ENCODE data around the gene DGKB.
"Not testable (repeated sequence)": the region's sequence is repeated elsewhere in the genome, so short reads cannot be mapped to it uniquely, and the experiment has no call there.

The DGKB gene

GRCh38 chr7:14288701-14289100 lies 613.9 kb downstream of the DGKB start:
- no peaks in the 10 kb centered on the region for H3K9me3 ChIP-seq
- no peak for DNase-seq

GRCh38 chr7:14287398-14287797 lies 615.2 kb downstream of the DGKB start:
- Histone ChIP-seq H3K4me3 (ENCODE audit: low read depth, low read length) (no peak overlapping the region), H3K9me3 (no peaks in the 10 kb centered on the region), H3K36me3 (no peaks in the 10 kb centered on the region), H3K27me3 (no peaks in the 10 kb centered on the region), H3K4me1 (peaks cover 5% of the 10 kb centered on the region; the same call in 1 of the 2 replicates)
- TF ChIP-seq CTCF (IDR thresholded peaks at IDR 0.05; ENCODE audit: low read depth, low read length) = no peak
- no peak for DNase-seq

More at GRCh38 chr7:14288701-14289100, 613.9 kb downstream of the DGKB start:
- Histone ChIP-seq H3K4me3 (ENCODE audit: low read depth, low read length) (no peak overlapping the region), H3K27me3 (no peaks in the 10 kb centered on the region), H3K36me3 (no peaks in the 10 kb centered on the region), H3K4me1 (peaks cover 5% of the 10 kb centered on the region; the same call in 1 of the 2 replicates)
- no peak for TF ChIP-seq CTCF (IDR thresholded peaks at IDR 0.05; ENCODE audit: low read depth, low read length)

DNA sequence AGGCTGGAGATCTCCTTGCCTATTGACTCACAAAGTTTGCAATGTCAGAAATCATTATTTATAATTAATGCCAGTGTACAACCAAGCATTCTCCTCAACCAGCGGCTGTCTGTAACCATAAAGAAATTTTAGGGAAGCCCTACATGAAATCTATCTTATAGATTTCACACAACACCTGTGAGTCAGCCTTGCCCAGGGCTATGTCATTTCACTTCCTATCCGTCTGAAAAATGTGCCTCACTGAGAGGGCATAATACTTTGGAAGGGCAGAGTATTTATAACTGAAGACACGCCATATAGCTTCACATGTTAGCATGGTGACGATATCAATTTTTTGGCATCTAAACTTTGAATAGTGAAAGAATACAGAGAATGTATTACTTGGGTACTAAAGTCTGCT lies 616.5 kb downstream of the DGKB start:
- Histone ChIP-seq H3K36me3 (no peaks in the 10 kb centered on the region), H3K9me3 (no peaks in the 10 kb centered on the region), H3K4me1 (peaks cover 5% of the 10 kb centered on the region; the same call in 1 of the 2 replicates), H3K4me3 (ENCODE audit: low read depth, low read length) (no peak overlapping the region), H3K27me3 (no peaks in the 10 kb centered on the region)
- DNase-seq = no peak
- no peak for TF ChIP-seq CTCF (IDR thresholded peaks at IDR 0.05; ENCODE audit: low read depth, low read length)

DNA sequence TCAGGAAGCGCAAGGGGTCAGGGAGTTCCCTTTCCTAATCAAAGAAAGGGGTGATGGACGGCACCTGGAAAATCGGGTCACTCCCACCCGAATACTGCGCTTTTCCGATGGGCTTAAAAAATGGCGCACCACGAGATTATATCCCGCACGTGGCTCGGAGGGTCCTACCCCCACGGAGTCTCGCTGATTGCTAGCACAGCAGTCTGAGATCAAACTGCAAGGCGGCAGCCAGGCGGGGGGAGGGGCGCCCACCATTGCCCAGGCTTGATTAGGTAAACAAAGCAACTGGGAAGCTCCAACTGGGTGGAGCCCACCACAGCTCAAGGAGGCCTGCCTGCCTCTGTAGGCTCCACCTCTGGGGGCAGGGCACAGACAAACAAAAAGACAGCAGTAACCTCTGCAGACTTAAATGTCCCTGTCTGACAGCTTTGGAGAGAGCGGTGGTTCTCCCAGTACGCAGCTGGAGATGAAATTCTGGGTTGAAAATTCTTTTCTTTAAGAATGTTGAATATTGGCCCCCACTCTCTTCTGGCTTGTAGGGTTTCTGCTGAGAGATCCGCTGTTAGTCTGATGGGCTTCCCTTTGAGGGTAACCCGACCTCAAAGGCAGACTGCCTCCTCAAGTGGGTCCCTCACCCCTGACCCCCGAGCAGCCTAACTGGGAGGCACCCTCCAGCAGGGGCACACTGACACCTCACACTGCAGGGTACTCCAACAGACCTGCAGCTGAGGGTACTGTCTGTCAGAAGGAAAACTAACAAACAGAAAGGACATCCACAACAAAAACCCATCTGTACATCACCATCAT lies 623.3 kb downstream of the DGKB start:
- not testable (repeated sequence) for H3K4me3 ChIP-seq (ENCODE audit: low read depth, low read length)

GRCh38 chr7:14275356-14275755 lies 627.2 kb downstream of the DGKB start:
- H3K9me3 ChIP-seq = no peaks in the 10 kb centered on the region
- H3K27me3 ChIP-seq = no peaks in the 10 kb centered on the region
- no peak for TF ChIP-seq CTCF (IDR thresholded peaks at IDR 0.05; ENCODE audit: low read depth, low read length)
- no peak overlapping the region for H3K4me3 ChIP-seq (ENCODE audit: low read depth, low read length)
- no peaks in the 10 kb centered on the region for H3K36me3 ChIP-seq
- DNase-seq = no peak
- H3K4me1 ChIP-seq = no peaks in the 10 kb centered on the region

More for the DNA sequence above, 623.3 kb downstream of the DGKB start:
- not testable (repeated sequence) for H3K4me1 ChIP-seq, H3K27me3 ChIP-seq, H3K9me3 ChIP-seq, H3K36me3 ChIP-seq, DNase-seq

- no peaks in the 10 kb centered on the region for H3K27me3 ChIP-seq
Observed at GRCh38 chr7:14271441-14271840, 631.1 kb downstream of the DGKB start.

More at GRCh38 chr7:14271441-14271840, 631.1 kb downstream of the DGKB start:
- Histone ChIP-seq H3K4me1 (no peaks in the 10 kb centered on the region), H3K4me3 (ENCODE audit: low read depth, low read length) (no peak overlapping the region), H3K9me3 (no peaks in the 10 kb centered on the region), H3K36me3 (no peaks in the 10 kb centered on the region)
- no peak for TF ChIP-seq CTCF (IDR thresholded peaks at IDR 0.05; ENCODE audit: low read depth, low read length)
- no peak for DNase-seq
